Measurements from ENCODE around the gene TMEM185B.
A peak's percentile ranks its signal among the peaks of the same experiment; 100 is the strongest.
"Not testable (repeated sequence)": the region's sequence is repeated elsewhere in the genome, so short reads cannot be mapped to it uniquely, and the experiment has no call there.

The TMEM185B gene

DNA sequence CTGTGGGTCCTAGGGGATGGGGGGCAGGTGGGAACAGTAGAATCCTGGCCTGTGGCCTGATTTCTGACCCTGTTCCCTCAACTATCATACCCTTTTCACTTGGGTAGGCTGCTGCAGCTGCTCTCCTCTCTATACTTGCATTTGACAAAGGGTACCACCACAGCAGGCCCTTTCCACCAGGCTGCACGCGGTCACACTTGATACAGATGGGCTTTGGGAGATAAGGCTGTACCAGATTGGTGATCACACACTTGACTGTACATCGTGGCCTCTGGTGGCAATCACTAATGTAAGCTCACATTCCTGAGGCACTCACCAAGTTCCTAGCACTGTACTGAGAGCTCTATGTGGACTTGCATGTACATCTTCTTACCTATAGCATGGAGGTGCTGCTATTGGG lies 27.9 kb upstream of the TMEM185B start:
- DNase-seq, result no peak

DNA sequence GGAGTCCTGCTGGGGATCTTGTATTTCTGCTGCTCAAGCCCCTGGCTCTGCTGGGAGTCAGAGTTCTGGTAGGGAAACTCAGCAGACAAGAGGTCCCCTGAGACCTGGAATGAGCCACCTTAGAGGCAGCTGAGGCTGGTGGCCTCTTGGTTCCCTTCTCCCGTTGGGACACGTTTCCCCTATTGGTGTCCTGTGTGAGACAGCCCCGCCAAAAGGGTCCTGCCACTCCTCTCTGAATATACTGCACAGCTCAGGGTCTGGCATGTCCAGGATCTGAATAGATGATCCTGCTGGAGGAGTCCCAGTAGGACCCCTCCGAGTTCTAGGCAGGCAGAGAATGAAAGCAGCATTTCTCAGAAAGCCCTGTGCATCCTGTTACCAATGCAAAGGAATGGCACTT lies 27.4 kb upstream of the TMEM185B start:
- DNase-seq, result no peak

DNA sequence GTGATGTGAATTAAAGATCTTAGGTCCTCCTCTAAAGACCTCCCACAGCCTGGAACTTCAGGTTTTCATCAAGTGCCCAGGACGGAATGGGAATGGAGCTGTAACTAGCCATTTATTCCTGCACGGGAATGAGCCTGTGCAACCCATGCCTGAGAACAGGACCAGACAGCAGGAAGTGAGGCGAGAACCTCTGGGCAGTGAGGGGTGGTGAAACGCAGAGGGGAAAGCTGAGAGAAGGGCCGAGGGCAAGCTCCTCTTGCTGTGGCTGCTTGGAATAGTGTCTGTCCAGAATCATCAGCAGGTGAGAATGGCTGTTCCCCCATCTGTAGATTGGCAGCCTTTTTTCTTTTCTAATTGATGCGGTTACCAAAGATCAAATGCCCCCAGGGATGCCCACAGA lies 24.7 kb upstream of the TMEM185B start:
- DNase-seq, result no peak

DNA sequence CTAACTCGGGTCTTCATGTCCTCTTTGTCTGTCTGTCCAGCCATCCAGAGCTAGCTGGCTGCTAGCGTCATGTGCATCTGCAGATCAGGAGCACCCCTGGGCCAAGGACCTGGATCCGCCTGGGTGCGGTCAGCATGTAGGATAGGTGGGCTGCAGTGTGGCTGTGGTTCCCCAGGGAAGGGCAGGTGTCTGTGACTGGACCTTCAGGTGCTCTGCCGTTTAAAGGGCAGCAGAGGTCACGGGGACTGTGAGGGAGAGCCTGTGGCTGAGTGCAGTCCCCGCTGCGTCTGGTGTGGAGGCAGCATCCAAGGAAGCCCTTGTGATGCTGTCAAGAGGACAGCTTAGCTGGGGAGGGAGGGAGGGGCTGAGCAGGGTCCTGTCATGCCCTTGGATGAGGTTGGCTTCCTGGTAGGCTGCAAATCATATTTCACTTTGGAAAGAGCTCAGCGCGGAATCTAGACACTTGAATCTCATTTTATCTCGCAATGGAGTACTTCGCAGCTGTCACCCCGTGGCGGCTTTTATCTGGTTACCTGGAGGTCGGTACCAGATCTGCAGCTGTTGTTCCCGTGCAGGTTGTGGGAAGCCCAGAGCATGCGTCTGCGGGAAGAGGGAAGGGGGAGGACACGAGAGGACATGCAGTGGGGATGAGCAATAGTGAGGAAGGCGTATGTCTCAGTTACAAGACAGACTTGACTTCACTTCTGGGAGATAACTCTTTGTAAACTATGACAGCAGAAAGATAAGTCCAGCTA lies 23.5 kb upstream of the TMEM185B start:
- DNase-seq, result no peak

DNA sequence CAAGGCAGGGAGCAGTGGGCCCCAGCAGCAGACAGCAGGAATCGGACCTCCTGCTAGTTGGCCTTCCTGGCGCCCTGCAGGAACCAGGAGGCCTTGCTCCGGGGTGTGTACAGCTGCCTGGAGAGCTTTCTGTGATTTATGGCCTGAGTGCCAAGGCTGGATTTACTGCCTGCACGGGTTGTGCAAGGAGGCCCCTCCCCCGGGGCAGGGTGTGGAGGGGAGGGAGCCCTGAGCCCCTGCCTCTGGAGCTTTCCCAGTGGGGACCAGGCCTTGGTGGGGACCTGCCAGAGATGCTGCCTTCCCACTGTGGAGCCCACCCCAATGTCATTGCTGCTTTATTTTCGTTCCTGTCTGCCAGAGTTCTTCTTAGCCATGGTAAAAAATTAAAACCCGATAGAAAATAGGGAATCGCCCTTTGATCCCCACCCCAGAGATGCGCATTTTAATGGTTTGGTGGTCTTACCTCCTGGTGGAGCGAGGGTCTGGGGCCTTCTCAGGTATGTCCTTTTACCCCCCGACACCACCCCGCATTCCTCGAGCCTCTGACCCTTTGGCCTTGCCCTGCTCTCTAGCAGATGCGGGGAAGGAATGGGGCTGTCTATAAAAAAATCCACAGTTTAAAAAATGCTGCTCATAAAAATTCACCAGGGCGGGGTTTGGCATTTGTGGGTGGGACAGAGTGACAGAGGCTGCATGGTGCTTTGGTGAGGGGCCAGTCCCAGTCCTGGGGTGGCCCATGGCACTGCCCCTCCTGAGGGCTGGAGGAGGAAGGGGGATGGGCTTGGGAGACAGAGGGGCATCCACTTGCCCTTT lies 22.5 kb upstream of the TMEM185B start:
- no peak for DNase-seq

DNA sequence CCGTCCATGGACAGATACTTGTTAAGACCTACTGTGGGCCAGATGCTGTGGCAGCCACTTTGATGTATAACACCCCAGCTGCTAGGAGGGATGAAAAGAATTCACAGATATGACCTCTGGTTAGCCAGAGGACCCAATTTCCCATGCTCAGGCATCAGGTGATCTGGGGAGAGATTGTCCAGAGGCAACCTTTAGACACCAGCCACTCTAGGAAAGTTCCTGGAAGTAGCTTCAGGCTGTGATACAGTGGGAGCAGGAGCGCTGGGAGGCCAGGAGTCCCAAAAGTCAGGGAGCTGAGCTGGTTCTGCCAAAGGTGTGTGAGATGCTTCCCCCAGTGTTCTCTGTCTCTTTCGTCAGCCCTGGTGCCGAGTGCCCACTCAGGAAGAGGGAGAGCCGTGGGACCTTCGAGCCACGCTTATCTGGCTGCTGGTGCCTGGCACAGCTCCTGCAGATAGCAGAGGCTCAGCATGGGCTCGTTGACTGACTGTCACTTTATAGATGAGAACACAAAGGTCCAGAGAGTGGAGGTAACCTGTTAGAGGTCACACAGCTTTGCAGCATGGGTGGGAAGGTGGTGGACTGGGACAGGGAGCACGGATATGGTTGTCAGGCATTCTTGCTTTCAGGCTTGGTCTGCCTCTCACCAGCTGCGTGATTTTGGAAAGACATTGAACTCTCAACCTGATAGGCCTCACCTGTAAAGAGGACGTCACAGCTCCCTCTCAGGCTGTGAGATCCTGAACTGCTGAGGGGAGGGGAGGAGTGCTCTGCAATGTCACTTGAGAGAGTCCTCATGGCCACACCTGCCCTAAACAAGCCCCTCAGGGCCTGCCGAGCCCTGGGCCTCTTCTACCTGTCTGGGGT lies 21.7 kb upstream of the TMEM185B start:
- no peak for DNase-seq

DNA sequence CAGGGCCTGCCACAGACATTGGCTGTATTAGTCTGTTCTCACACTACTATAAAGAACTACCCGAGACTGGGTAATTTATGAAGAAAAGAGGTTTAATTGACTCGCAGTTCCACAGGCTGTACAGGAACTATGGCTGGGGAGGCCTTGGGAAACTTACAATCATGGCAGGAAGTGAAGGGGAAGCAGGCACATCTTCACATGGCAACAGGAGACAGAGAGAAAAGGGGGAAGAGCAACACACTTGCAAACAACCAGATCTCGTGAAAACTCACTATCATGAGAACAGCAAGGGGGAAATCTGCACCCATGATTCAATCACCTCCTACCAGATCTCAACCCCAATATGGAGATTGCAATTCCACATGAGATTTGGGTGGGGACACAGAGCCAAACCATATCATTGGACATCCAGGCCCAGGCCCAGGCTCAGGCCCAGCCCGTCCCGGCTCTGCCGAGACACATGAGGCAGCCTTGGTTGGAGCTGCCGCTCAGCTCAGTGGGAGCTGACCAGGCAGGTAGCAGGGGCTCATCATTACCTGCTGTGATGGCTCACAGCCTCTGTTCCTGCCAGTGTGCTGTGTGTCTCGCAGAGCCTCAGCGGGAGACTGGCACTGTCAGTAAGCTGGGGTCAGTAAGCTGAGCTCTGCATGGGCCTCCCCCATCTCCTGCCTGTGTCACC lies 20.8 kb upstream of the TMEM185B start:
- no peak for DNase-seq

DNA sequence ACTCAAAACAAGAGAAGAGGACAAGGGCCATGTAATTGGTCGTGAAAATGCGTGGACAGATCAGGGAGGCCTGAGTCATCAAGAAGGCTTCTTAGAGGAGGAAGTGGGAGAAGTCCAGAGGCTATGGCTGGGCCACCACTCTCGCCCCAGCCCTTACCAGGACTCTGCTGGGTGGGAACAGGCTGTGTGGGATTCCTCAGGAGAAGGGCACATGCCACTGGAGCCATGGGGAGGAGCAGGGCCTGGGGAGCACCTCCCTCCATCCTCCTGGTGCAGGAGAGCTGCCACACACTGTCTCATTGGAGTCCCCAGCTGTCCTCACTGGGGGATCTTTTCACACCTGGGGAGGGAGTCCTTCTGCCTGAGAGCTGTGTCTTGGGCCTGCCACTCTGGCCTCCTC lies 20.0 kb upstream of the TMEM185B start:
- DNase-seq, result peak; percentile 75

DNA sequence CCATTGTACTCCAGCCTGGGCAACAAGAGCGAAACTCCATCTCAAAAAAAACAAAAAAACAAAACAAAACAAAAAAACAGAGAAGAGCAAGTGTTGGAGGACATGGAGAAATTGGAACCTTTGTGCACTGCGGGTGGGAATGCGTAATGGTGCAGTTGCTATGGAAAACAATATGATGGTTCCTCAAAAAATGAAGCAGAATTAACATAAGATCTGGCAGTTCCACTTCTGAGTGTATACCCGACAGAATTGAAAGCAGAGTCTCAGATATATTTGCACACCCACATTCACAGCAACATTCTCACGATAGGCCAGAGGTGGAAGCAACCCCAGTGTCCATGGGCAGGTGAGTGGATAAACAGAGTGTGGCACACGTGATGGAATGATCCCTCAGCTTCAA lies 18.5 kb upstream of the TMEM185B start:
- DNase-seq, result peak; percentile 57

DNA sequence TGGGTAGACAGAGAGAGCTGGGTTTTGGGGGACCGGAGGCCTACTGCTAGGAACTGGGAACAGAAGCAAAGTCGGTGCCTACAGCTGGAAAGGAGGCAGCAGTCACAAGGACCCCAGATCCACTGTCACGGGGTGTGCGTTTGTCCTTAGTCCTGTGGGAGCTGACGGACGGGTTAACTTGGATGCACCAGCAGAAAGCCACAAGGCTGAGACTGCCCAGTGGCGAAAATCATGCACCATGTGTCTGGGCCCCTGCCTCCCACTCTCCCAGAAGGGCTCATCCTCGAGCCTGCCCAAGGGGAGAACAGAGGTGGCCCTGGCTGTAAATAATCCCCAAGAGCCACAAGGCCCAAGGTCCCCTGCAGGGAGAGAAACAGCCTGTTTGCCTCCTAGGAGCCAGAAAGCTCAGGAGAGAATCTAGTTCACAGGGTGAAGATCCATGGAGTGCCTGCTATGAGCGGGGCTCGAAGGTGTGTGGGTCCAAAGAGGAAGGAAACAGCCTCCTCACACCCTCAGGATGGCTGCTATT lies 17.8 kb upstream of the TMEM185B start:
- DNase-seq, result no peak

DNA sequence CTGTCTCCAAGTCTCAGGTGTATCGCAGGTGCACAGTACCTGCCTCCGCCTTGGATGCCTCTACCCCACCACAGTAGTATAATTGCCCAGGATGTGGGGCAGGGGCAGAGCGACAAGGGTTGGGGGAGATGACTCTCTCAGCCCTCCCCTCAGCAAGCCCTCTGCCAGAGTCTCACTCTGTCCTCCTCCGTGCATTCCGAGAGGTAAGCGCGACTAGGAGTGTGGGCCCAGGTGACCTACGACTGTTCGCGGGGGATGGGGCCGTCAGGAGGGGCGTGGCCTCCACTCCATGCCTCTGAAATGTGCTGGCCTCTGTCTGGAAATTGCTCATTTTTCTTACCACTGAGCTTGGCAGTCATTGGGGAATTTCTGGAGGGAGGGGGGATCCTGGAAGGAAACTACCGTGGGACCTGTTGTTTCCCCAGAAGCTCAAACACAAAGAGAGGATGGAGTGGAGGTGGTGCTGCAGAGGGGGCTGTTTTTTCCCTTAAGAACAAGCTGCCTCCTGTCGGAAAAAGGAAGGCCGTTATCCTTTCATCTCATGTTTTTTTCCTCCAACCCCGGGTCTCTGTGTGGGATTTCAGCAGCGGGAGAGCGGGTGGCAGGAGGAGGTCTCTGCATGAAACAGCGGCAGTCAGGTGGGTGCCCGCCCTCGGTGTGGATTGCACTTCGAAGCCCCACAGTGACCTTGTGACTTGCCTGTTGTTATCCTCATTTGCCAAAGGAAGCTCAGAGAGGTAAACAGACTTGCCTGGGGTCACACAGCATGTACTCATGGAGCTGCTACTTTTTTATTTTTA lies 16.5 kb upstream of the TMEM185B start:
- DNase-seq, result no peak

DNA sequence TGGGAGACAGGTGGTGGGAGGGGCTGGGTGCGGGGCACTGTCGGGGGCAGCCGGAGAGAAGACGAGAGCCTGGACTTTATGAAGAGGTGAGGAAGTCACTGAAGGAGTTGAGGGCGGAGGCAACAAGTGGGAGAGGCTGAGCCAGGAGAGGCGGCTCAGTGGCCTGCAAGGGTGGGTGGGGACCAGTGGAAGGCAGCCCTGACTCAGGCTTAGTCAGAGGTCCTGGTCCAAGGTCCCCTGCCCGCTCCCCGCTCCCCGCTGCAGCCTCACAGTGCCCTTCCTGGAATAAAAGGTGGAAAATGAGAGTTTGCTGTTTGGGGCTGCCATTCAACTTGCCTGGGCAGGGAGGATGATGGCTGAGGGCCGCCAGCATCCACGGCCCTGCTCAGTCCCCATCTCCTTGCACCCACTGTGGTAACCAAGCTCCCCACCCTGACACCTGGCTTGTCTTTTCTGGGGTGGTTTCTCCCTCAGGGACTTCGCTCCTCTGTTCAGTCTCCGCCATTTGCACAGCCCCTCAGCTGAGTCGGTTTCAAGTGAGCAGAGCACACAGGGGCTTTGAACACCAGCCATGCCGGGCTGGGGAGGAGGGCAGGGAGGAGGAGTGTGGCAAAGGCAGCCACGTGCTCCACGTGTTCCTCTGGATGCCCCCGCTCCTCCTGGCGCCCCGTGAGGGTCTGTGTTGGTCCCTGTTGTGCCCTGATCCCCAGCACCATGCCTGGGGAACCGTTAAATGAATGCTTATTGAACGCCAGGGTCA lies 15.7 kb upstream of the TMEM185B start:
- peak; percentile 52 for DNase-seq

DNA sequence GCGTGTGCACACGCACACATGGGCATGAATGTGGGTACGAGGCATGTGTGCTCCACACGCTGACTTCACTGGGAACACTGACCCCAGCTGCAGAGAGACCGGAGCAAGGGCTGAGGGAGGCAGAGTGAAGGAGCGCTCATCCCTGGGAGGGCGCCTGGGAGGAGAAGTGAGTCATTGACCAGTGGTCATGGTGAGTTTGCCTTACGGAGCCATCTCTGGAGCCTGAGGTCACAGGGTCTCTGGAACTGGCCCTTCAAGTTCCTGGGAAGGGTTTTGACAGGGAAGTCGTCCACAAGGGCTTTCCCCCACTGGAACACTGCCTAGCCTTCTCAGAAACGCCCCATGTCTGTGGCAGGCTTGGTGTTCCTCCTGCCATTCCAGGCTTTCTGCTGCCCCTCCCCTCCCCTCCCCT lies 14.3 kb upstream of the TMEM185B start:
- DNase-seq, result peak; percentile 71

DNA sequence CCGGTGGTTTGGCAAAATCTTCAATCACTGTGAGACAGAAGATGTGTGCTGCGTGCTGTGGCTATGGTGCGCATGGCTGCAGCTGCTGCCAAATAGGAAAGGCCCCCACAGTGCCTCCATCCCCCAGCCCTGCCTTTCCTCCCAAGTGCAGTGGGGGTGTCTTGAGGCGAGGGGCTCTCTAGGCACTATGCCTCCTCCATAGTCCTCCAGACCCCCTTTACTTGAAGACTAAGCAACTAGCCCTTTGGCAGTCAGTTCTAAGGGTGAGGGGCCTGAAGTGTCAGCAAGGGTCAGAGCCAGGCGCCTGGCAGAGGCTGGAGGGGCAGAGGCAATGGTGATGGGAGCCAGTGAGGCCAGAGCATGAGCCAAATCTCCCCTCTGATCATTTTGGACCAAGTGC lies 13.6 kb upstream of the TMEM185B start:
- DNase-seq, result no peak

DNA sequence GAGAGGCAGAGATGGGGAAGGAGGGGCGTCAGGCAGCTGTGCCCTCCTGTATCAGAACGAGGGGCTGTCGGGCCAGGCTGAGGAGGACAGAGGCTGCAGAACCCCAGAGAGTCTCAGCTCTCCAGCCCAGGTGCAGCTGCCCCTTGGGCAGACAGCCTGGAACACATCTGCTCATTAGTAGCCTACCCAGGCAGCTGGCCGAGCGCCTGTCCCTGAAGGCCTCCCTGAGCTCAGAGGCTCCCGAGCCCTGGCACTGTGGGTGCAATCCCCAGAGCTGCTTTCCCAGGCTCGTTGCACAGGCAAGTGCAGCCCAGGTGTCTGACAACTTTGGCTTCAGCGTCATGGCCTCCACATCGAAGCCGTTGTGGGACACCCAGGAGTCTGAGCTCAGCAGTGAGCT lies 13.1 kb upstream of the TMEM185B start:
- no peak for DNase-seq

DNA sequence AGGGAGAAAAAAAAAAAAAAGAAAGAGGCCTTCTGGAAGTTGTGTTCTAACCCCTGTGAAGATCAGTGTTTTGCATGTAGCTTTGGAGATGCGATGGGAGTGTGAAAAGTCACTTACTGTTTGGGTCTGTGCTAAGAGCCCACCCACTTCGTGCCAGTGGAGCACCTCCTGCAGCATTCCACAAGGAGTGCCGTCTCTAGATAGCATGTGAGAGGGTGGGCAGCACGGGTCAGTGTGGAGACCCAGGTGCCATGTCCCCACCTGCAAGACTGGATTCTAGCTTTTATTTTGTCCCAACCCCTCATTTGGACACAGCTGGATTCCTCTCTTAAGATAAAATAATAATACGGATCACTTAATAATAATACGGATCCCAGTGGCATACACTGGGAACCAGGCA lies 12.5 kb upstream of the TMEM185B start:
- DNase-seq, result no peak

DNA sequence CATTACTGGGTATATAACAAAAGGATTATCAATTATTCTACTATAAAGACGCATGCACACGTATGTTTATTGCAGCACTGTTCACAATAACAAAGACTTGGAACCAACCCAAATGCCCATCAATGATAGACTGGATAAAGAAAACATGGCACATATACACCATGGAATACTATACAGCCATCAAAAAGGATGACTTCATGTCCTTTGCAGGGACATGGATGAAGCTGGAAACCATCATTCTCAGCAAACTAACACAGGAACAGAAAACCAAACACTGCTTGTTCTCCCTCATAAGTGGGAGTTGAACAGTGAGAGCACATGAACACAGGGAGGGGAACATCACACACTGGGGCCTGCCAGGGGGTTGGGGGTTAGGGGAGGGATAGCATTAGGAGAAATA lies 12.0 kb upstream of the TMEM185B start:
- DNase-seq, result not testable (repeated sequence)

DNA sequence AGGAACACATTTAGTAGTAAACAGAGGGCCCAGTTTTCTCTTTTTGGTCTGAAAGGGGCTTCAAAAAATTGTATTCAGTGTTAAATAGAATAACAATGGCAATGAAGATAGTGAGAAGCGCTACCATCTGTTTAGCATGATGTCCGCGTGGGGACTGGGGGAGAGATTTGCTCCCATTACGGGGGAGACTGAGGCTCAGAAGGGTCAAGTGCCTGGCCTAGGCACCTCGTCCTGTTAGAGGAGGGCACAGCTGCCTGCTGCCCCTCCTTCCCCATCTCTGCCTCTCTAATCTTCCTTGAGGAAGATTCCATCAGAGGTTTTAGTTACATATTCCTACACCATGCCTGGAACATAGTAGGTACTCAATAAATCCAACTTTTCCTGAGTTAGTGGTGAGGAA lies 10.1 kb upstream of the TMEM185B start:
- no peak for DNase-seq

DNA sequence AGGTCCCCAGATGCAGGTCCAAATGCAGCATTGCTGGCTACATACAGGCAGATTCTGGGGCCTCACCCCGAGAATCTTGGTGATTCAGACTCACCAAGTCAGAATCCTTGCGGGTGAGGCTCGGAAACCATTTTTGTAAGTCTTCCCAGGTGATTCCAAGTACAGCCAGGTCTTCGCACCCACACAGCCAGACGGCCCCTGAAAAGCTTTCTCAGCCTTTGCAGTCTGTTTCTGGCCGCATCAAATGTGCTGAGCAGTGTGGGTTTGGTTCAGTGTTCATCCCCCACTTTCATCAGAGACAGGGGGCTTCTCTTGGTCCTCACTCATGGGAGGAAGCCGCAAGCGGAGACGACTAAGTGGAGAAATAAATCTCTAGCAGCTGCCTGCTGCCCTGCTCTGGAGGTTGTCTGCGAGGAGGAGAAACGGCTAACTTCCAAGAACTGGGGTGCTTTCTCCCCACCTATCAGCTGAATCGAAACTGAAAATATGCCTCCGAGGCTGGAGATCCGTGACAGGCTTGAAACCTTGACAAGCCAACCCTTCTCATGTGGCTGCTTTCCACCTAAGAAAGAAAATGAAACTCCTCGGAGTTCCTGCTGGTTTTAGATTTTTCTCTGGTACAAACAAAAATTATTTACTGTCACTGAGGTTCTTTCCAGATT lies 8.9 kb upstream of the TMEM185B start:
- DNase-seq, result peak; percentile 94

DNA sequence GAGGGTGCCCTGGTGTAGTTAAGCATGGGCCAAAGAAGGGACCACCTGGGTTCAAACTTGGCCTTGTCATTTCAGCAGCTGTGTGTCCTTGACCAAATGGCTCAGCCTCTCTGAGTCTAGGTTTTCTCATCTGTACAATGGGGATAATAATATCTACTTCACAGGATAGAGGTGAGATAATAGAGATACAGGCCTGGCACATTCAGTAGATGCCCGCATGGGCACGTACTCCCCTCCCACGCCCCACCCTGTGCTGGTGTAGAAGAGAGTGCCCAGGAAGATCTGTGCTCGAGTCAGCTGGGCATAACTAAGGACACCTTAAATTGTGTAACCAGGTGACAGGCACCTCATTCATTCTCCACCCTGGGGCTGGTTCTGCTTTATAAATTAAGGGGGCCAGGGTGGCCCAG lies 8.4 kb upstream of the TMEM185B start:
- no peak for DNase-seq
